ENCODE data around the gene CCDC148.

The CCDC148 gene

GRCh38 chr2:158478816-158479215, 22.3 kb upstream of the CCDC148 start:
- TF ChIP-seq REST (IDR thresholded peaks at IDR 0.05; ENCODE audit: low read depth) (no peak), MAX (IDR thresholded peaks at IDR 0.05) (no peak), EGR1 (IDR thresholded peaks at IDR 0.05) (no peak), EP300 (IDR thresholded peaks at IDR 0.05; ENCODE audit: borderline replicate concordance) (no peak), FOXM1 (IDR thresholded peaks at IDR 0.05; ENCODE audit: borderline replicate concordance, low read depth) (no peak), RAD21 (IDR thresholded peaks at IDR 0.05; ENCODE audit: low read depth) (no peak), USF1 (IDR thresholded peaks at IDR 0.05) (no peak), YY1 (IDR thresholded peaks at IDR 0.05; ENCODE audit: low read depth) (no peak), CREB1 (IDR thresholded peaks at IDR 0.05; ENCODE audit: low read depth) (no peak), TAF1 (IDR thresholded peaks at IDR 0.05; ENCODE audit: low read depth) (no peak), NFIC (IDR thresholded peaks at IDR 0.05) (no peak), CEBPB (IDR thresholded peaks at IDR 0.05) (no peak), TEAD4 (IDR thresholded peaks at IDR 0.05) (no peak), ZBTB7A (IDR thresholded peaks at IDR 0.05; ENCODE audit: low read depth) (no peak), TCF12 (IDR thresholded peaks at IDR 0.05; ENCODE audit: low read depth) (no peak)

GRCh38 chr2:158478237-158478636, 21.7 kb upstream of the CCDC148 start:
- TF ChIP-seq TCF12 (IDR thresholded peaks at IDR 0.05; ENCODE audit: low read depth) (no peak), REST (IDR thresholded peaks at IDR 0.05; ENCODE audit: low read depth) (no peak), TEAD4 (IDR thresholded peaks at IDR 0.05) (no peak), TAF1 (IDR thresholded peaks at IDR 0.05; ENCODE audit: low read depth) (no peak), FOXM1 (IDR thresholded peaks at IDR 0.05; ENCODE audit: borderline replicate concordance, low read depth) (no peak), CEBPB (IDR thresholded peaks at IDR 0.05) (no peak), CREB1 (IDR thresholded peaks at IDR 0.05; ENCODE audit: low read depth) (no peak), ZBTB7A (IDR thresholded peaks at IDR 0.05; ENCODE audit: low read depth) (no peak), EGR1 (IDR thresholded peaks at IDR 0.05) (no peak), USF1 (IDR thresholded peaks at IDR 0.05) (no peak), NFIC (IDR thresholded peaks at IDR 0.05) (no peak), YY1 (IDR thresholded peaks at IDR 0.05; ENCODE audit: low read depth) (no peak)

- no peak for TF ChIP-seq ZBTB7A (IDR thresholded peaks at IDR 0.05; ENCODE audit: low read depth)
- no peak for TF ChIP-seq EGR1 (IDR thresholded peaks at IDR 0.05)
- no peak for TF ChIP-seq TAF1 (IDR thresholded peaks at IDR 0.05; ENCODE audit: low read depth)
- TF ChIP-seq CEBPB (IDR thresholded peaks at IDR 0.05): no peak
- TF ChIP-seq NFIC (IDR thresholded peaks at IDR 0.05): no peak
- no peak for TF ChIP-seq RAD21 (IDR thresholded peaks at IDR 0.05; ENCODE audit: low read depth)
- TF ChIP-seq CREB1 (IDR thresholded peaks at IDR 0.05; ENCODE audit: low read depth): no peak
These were observed 20.6 kb upstream of the CCDC148 start for GRCh38 chr2:158477202-158477601.

- TF ChIP-seq FOXM1 (IDR thresholded peaks at IDR 0.05; ENCODE audit: borderline replicate concordance, low read depth) (no peak), TCF12 (IDR thresholded peaks at IDR 0.05; ENCODE audit: low read depth) (no peak), CREB1 (IDR thresholded peaks at IDR 0.05; ENCODE audit: low read depth) (no peak)
These were observed 17.3 kb upstream of the CCDC148 start for GRCh38 chr2:158473719-158474392.

- TF ChIP-seq ZBTB7A (IDR thresholded peaks at IDR 0.05; ENCODE audit: low read depth): no peak
- no peak for TF ChIP-seq EP300 (IDR thresholded peaks at IDR 0.05; ENCODE audit: borderline replicate concordance)
- no peak for TF ChIP-seq CREB1 (IDR thresholded peaks at IDR 0.05; ENCODE audit: low read depth)
- no peak for TF ChIP-seq REST (IDR thresholded peaks at IDR 0.05; ENCODE audit: low read depth)
- TF ChIP-seq RAD21 (IDR thresholded peaks at IDR 0.05; ENCODE audit: low read depth): no peak
- TF ChIP-seq YY1 (IDR thresholded peaks at IDR 0.05; ENCODE audit: low read depth): no peak
- no peak for TF ChIP-seq MAX (IDR thresholded peaks at IDR 0.05)
- no peak for TF ChIP-seq TAF1 (IDR thresholded peaks at IDR 0.05; ENCODE audit: low read depth)
These were observed 10.7 kb upstream of the CCDC148 start for GRCh38 chr2:158467248-158467647.

Measured in Ishikawa (cell line).